Sigmoid colon (tissue), 7 donors: ENCODE results near the gene TMEM59L. TPM values are rescaled to one million over a fixed set of nuclear protein-coding genes. Genes with fewer than 3 reads are reported as not detected.
A peak's percentile ranks its signal among the peaks of the same experiment; 100 is the strongest.

Source experiments
- DNase-seq: peaks from one replicate; pipeline ENCODE4 v3.0.0-alpha.2; 2019
- H3K27ac ChIP-seq, 4 donors: fragments of 200-600 bp; sonication (generic); one replicate each; pipeline ENCODE4 v1.5.1; 2016 to 2019; ENCODE audit warnings: mild to moderate bottlenecking in 1 of 4
- H3K27me3 ChIP-seq, 3 donors: fragments of 200-600 bp; sonication (generic); one replicate each; pipeline ENCODE4 v1.5.1; 2019; ENCODE audit warnings: mild to moderate bottlenecking in 1 of 3
- H3K36me3 ChIP-seq, 4 donors: fragments of 200-600 bp; sonication (generic); one replicate each; pipeline ENCODE4 v1.5.1; 2016 to 2019
- H3K4me1 ChIP-seq, 4 donors: fragments of 200-600 bp; sonication (generic); one replicate each; pipeline ENCODE4 v1.5.1; 2017 to 2019
- H3K4me3 ChIP-seq, 4 donors: fragments of 200-600 bp; sonication (generic); one replicate each; pipeline ENCODE4 v1.5.1; 2017 to 2019; ENCODE audit warnings: mild to moderate bottlenecking in 2 of 4, moderate library complexity in 1 of 4
- H3K9me3 ChIP-seq, 4 donors: fragments of 200-600 bp in 3 of 4; sonication (generic) in 3 of 4; one replicate each; pipeline versions ENCODE4 v1.5.1 to v1.6.1; 2013 to 2019
- CTCF ChIP-seq, 4 experiments: fragments of 450-650 bp in 3 of 4; fragments of 200-600 bp in 1 of 4; IDR thresholded peaks; one replicate each; pipeline ENCODE4 v1.5.1; 2016 to 2019; ENCODE audit warnings: antibody characterized with exemption in 4 of 4, mild to moderate bottlenecking in 3 of 4, moderate library complexity in 2 of 4
- EP300 ChIP-seq, 4 donors: sonication (generic); formaldehyde crosslinking; IDR thresholded peaks; one replicate each; pipeline ENCODE4 v1.6.1; 2017; ENCODE audit warnings: antibody characterized with exemption in 4 of 4
- POLR2A ChIP-seq, 2 donors: fragments of 450-650 bp; IDR thresholded peaks; one replicate each; pipeline ENCODE4 v1.6.1; 2016; ENCODE audit warnings: antibody characterized with exemption in 2 of 2, mild to moderate bottlenecking in 2 of 2, moderate library complexity in 2 of 2
- POLR2AphosphoS5 ChIP-seq, 4 donors: sonication (generic); formaldehyde crosslinking; IDR thresholded peaks; one replicate each; pipeline ENCODE4 v1.6.1; 2017; ENCODE audit warnings: antibody characterized with exemption in 4 of 4
- WGBS, 2 donors: extraction: QIAGEN DNeasy Blood & Tissue Kit; methylation state at CpG; one replicate each; pipeline ENCODE4 v1.1.7; 2013; 5-methylcytosine and 5-hydroxymethylcytosine counted together
- intact Hi-C: fragments of 100-400 bp; cut with DNase I; formaldehyde crosslinking; loops from one replicate; pipeline ENCODE4 v1.15.1; 2023
- polyA plus RNA-seq, 3 donors: library from polyadenylated mRNA; stranded (reverse); fragments of 200-250 nt; gene quantifications; one replicate each; pipeline ENCODE4 v1.2.3, GENCODE V29; 2013
- total RNA-seq, 4 donors: library from RNA; depleted of rRNA; stranded (reverse); fragments of >200 nt; gene quantifications; one replicate each; pipeline ENCODE4 v1.1.0, GENCODE V29; 2016
- donor health status: healthy with polysubstance abuse.
- donor health status: Bipolar disorder and iron deficiency.
- donor health status: healthy.

TMEM59L gene
- total and polyA plus RNA-seq, 7 donors, result 0.82 to 6.4 (median 5.0) TPM; not detected in 2

GRCh38 chr19:18647807-18648206, 35.1 kb downstream of the TMEM59L start:
- H3K9me3 ChIP-seq, result no peaks in the 10 kb centered on the region
- H3K27ac ChIP-seq, result peak overlapping the region in 2 of 4 donors; percentile 81 to 89
- peaks cover 0 to 62% (median 58%) of the 10 kb centered on the region in 4 donors for H3K4me1 ChIP-seq
- 95 to 97% methylated on average over 10 of the region's 10 CpGs for WGBS, 2 donors
- no peak for TF ChIP-seq EP300 (IDR thresholded peaks at IDR 0.05)
- TF ChIP-seq POLR2AphosphoS5 (IDR thresholded peaks at IDR 0.05), result no peak
- no peak for TF ChIP-seq POLR2A (IDR thresholded peaks at IDR 0.05)
- TF ChIP-seq CTCF (IDR thresholded peaks at IDR 0.05), result no peak
- no peaks in the 10 kb centered on the region for H3K36me3 ChIP-seq
- H3K27me3 ChIP-seq, result no peaks in the 10 kb centered on the region
- H3K4me3 ChIP-seq, result no peak overlapping the region
- intact Hi-C loops, result no loop called here
- no peak for DNase-seq

- Histone ChIP-seq H3K27ac (peak overlapping the region; percentile 81 to 89 (median 86)), H3K4me3 (peak overlapping the region in 2 of 4 donors; percentile 25 to 27), H3K4me1 (peaks cover 0 to 62% (median 58%) of the 10 kb centered on the region in 4 donors), H3K36me3 (no peaks in the 10 kb centered on the region), H3K27me3 (no peaks in the 10 kb centered on the region), H3K9me3 (no peaks in the 10 kb centered on the region)
- intact Hi-C loops, result no loop called here
- WGBS, 2 donors, result 71 to 83% methylated on average over 13 of the region's 13 CpGs
- TF ChIP-seq CTCF (IDR thresholded peaks at IDR 0.05) (no peak), EP300 (IDR thresholded peaks at IDR 0.05) (peak in 1 of 4 donors; percentile 37), POLR2AphosphoS5 (IDR thresholded peaks at IDR 0.05) (peak in 3 of 4 donors; percentile 14 to 27 (median 14)), POLR2A (IDR thresholded peaks at IDR 0.05) (no peak)
- DNase-seq, result no peak
Observed at GRCh38 chr19:18648973-18649315, 36.3 kb downstream of the TMEM59L start.

- 33 to 72% methylated on average over 25 of the region's 25 CpGs for WGBS, 2 donors
- no peaks in the 10 kb centered on the region for H3K36me3 ChIP-seq
- H3K9me3 ChIP-seq, result no peaks in the 10 kb centered on the region
- H3K27ac ChIP-seq, result peak overlapping the region; percentile 81 to 89 (median 86)
- TF ChIP-seq EP300 (IDR thresholded peaks at IDR 0.05) (no peak), POLR2A (IDR thresholded peaks at IDR 0.05) (no peak), POLR2AphosphoS5 (IDR thresholded peaks at IDR 0.05) (no peak), CTCF (IDR thresholded peaks at IDR 0.05) (no peak)
- H3K4me3 ChIP-seq, result peak overlapping the region; percentile 4 to 27 (median 19)
- intact Hi-C loops, result loop anchor here (10.0 kb wide), 1 partner anchor 185 kb away; no protein-coding TSS in a partner anchor
- DNase-seq, result peak; percentile 90
- peaks cover 0 to 58% (median 56%) of the 10 kb centered on the region in 4 donors for H3K4me1 ChIP-seq
- no peaks in the 10 kb centered on the region for H3K27me3 ChIP-seq
Observed at GRCh38 chr19:18649371-18650020, 36.8 kb downstream of the TMEM59L start.

GRCh38 chr19:18650021-18650390, 37.3 kb downstream of the TMEM59L start:
- peaks cover 0 to 53% (median 51%) of the 10 kb centered on the region in 4 donors for H3K4me1 ChIP-seq
- intact Hi-C loops, result loop anchor here (10.0 kb wide), 1 partner anchor 185 kb away; no protein-coding TSS in a partner anchor
- 51 to 74% methylated on average over 17 of the region's 17 CpGs for WGBS, 2 donors
- H3K36me3 ChIP-seq, result no peaks in the 10 kb centered on the region
- TF ChIP-seq CTCF (IDR thresholded peaks at IDR 0.05), result no peak
- no peak for TF ChIP-seq POLR2A (IDR thresholded peaks at IDR 0.05)
- no peak for TF ChIP-seq EP300 (IDR thresholded peaks at IDR 0.05)
- peak in 1 of 4 donors; percentile 1 for TF ChIP-seq POLR2AphosphoS5 (IDR thresholded peaks at IDR 0.05)
- no peaks in the 10 kb centered on the region for H3K27me3 ChIP-seq
- peak overlapping the region; percentile 81 to 89 (median 86) for H3K27ac ChIP-seq
- DNase-seq, result peak; percentile 88
- H3K4me3 ChIP-seq, result peak overlapping the region; percentile 4 to 27 (median 19)
- H3K9me3 ChIP-seq, result no peaks in the 10 kb centered on the region
